CD14-positive monocyte (primary cell): Measurements from ENCODE around the gene ERO1B. TPM values are rescaled to one million over a fixed set of nuclear protein-coding genes. Genes with fewer than 3 reads are reported as not detected.

ENCODE experiments used
- DNase-seq, 3 donors: peaks; one replicate each; pipeline ENCODE4 v3.0.0-alpha.2; 2011 to 2022
- H2AFZ ChIP-seq: 2 replicates; pipeline ENCODE4 v1.6.0; 2012; ENCODE audit warnings: mild to moderate bottlenecking, low read depth, low read length, inconsistent platforms; ENCODE audit not compliant: insufficient read depth, poor library complexity, severe bottlenecking
- H3K27ac ChIP-seq, 2 donors: 1 replicate in 1 of 2; 2 replicates in 1 of 2; pipeline ENCODE4 v1.5.1; 2012 to 2013; ENCODE audit warnings: low read length in 2 of 2, control low read depth in 1 of 2, inconsistent platforms in 1 of 2, low read depth in 1 of 2, mild to moderate bottlenecking in 1 of 2
- H3K27me3 ChIP-seq, 2 donors: one replicate each; pipeline versions ENCODE4 v1.6.0 to v1.6.1; 2011 to 2013; ENCODE audit warnings: low read length in 2 of 2; ENCODE audit not compliant: control insufficient read depth in 2 of 2, insufficient read depth in 2 of 2
- H3K36me3 ChIP-seq, 2 donors: replicated peaks in 1 of 2; 1 replicate in 1 of 2; 2 replicates in 1 of 2; pipeline versions ENCODE4 v1.5.1 to v1.6.1; 2012 to 2013; ENCODE audit warnings: low read length in 2 of 2, control low read depth in 1 of 2, inconsistent platforms in 1 of 2, mild to moderate bottlenecking in 1 of 2; ENCODE audit not compliant: insufficient read depth in 2 of 2, control insufficient read depth in 1 of 2
- H3K4me1 ChIP-seq, 2 donors: 1 replicate in 1 of 2; 2 replicates in 1 of 2; pipeline versions ENCODE4 v1.5.1 to v1.6.1; 2012 to 2013; ENCODE audit warnings: low read length in 2 of 2, control low read depth in 1 of 2, inconsistent platforms in 1 of 2, mild to moderate bottlenecking in 1 of 2, moderate library complexity in 1 of 2; ENCODE audit not compliant: insufficient read depth in 2 of 2, control insufficient read depth in 1 of 2
- H3K4me2 ChIP-seq: replicated peaks from 2 replicates; pipeline ENCODE3; 2012; ENCODE audit warnings: low read length, moderate library complexity, mild to moderate bottlenecking; ENCODE audit not compliant: poor library complexity, severe bottlenecking; ENCODE audit errors: extremely low read depth
- H3K4me3 ChIP-seq, 3 experiments: fragments of 200-600 bp in 1 of 3; sonication (generic) in 1 of 3; replicated peaks in 1 of 3; 1 replicate in 2 of 3; 2 replicates in 1 of 3; pipeline ENCODE4 v1.5.1; 2011 to 2013; ENCODE audit warnings: low read length in 3 of 3, mild to moderate bottlenecking in 3 of 3, control low read depth in 2 of 3, low read depth in 2 of 3, inconsistent platforms in 1 of 3, moderate library complexity in 1 of 3
- H3K79me2 ChIP-seq: 2 replicates; pipeline ENCODE4 v1.6.0; 2012; ENCODE audit warnings: mild to moderate bottlenecking, control low read depth, inconsistent platforms, low read length, moderate library complexity; ENCODE audit not compliant: insufficient read depth
- H3K9ac ChIP-seq: 2 replicates; pipeline ENCODE4 v1.6.0; 2017; ENCODE audit warnings: low read length, mild to moderate bottlenecking; ENCODE audit not compliant: insufficient read depth, poor library complexity, severe bottlenecking
- H3K9me3 ChIP-seq, 2 donors: replicated peaks in 1 of 2; 1 replicate in 1 of 2; 2 replicates in 1 of 2; pipeline versions ENCODE4 v1.5.1 to v1.6.1; 2012 to 2013; ENCODE audit warnings: low read length in 2 of 2, control low read depth in 1 of 2; ENCODE audit not compliant: control insufficient read depth in 1 of 2, insufficient read depth in 1 of 2
- H4K20me1 ChIP-seq: 2 replicates; pipeline ENCODE4 v1.6.0; 2012; ENCODE audit warnings: mild to moderate bottlenecking, low read length, control low read depth, moderate library complexity; ENCODE audit not compliant: insufficient read depth
- H3K27ac Mint-ChIP-seq, 7 donors: one replicate each; pipeline ENCODE4 v1.8.0; 2020; ENCODE audit warnings: mild to moderate bottlenecking in 7 of 7, mixed read lengths in 7 of 7, moderate library complexity in 6 of 7, inconsistent platforms in 2 of 7
- H3K27me3 Mint-ChIP-seq, 3 donors: one replicate each; pipeline ENCODE4 v1.8.0; 2021 to 2022; ENCODE audit warnings: low read depth in 3 of 3, mild to moderate bottlenecking in 3 of 3, mixed read lengths in 3 of 3, moderate library complexity in 3 of 3, inconsistent platforms in 1 of 3
- H3K36me3 Mint-ChIP-seq, 2 donors: one replicate each; pipeline ENCODE4 v1.8.0; 2020; ENCODE audit warnings: mixed read lengths in 2 of 2, inconsistent platforms in 1 of 2, mild to moderate bottlenecking in 1 of 2
- H3K4me1 Mint-ChIP-seq: one replicate; pipeline ENCODE4 v1.8.0; 2020; ENCODE audit warnings: mild to moderate bottlenecking, mixed read lengths
- H3K4me3 Mint-ChIP-seq, 2 donors: one replicate each; pipeline ENCODE4 v1.8.0; 2020; ENCODE audit warnings: mild to moderate bottlenecking in 2 of 2, mixed read lengths in 2 of 2, moderate library complexity in 1 of 2
- H3K9me3 Mint-ChIP-seq, 7 donors: one replicate each; pipeline ENCODE4 v1.8.0; 2020 to 2022; ENCODE audit warnings: mixed read lengths in 7 of 7, mild to moderate bottlenecking in 6 of 7, moderate library complexity in 6 of 7, inconsistent platforms in 2 of 7
- WGBS: methylation state at CpG from one replicate; pipeline ENCODE4 v1.1.5; 2013; ENCODE audit warnings: missing lambda C conversion rate; ENCODE audit not compliant: insufficient coverage; 5-methylcytosine and 5-hydroxymethylcytosine counted together
- intact Hi-C, 2 donors: fragments of 100-400 bp; cut with micrococcal nuclease; formaldehyde crosslinking; loops; one replicate each; pipeline versions ENCODE4 v1.15.0 to v1.15.1; 2023
- polyA plus RNA-seq, 3 donors: library from polyadenylated mRNA; depleted of rRNA in 1 of 3; unstranded in 2 of 3; stranded (reverse) in 1 of 3; fragments of 300-500 nt in 2 of 3; fragments of >200 nt in 1 of 3; fragmentation: Illumina TruSeq in 2 of 3; gene quantifications; 1 replicate in 2 of 3; 2 replicates in 1 of 3; pipeline ENCODE4 v1.2.3, GENCODE V29; 2012 to 2021
- TF ChIP-seq, protein P1 (sequence below): fragments of 200-600 bp; IDR thresholded peaks from one replicate; pipeline ENCODE4 v1.8.0; 2022; ENCODE audit warnings: antibody characterized with exemption, mild to moderate bottlenecking

ERO1B gene
- polyA plus RNA-seq, 3 donors: 2.7 to 4.2 (median 3.2) TPM

GRCh38 chr1:236167578-236167977 is 114.2 kb downstream of the ERO1B start:
- peaks cover 0 to 6% of the 10 kb centered on the region in 2 donors for H3K36me3 ChIP-seq
- no peak overlapping the region for H3K4me2 ChIP-seq
- no peaks in the 10 kb centered on the region for H3K79me2 ChIP-seq
- H3K27ac ChIP-seq: no peak overlapping the region
- H3K4me3 ChIP-seq: no peak overlapping the region
- TF ChIP-seq, protein P1, sequence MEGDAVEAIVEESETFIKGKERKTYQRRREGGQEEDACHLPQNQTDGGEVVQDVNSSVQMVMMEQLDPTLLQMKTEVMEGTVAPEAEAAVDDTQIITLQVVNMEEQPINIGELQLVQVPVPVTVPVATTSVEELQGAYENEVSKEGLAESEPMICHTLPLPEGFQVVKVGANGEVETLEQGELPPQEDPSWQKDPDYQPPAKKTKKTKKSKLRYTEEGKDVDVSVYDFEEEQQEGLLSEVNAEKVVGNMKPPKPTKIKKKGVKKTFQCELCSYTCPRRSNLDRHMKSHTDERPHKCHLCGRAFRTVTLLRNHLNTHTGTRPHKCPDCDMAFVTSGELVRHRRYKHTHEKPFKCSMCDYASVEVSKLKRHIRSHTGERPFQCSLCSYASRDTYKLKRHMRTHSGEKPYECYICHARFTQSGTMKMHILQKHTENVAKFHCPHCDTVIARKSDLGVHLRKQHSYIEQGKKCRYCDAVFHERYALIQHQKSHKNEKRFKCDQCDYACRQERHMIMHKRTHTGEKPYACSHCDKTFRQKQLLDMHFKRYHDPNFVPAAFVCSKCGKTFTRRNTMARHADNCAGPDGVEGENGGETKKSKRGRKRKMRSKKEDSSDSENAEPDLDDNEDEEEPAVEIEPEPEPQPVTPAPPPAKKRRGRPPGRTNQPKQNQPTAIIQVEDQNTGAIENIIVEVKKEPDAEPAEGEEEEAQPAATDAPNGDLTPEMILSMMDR: no peak
- H4K20me1 ChIP-seq: peaks cover 29% of the 10 kb centered on the region
- no peaks in the 10 kb centered on the region for H3K27me3 ChIP-seq
- intact Hi-C loops: no loop called here
- H3K4me1 ChIP-seq: peaks cover 4 to 6% of the 10 kb centered on the region in 2 donors
- no peak for DNase-seq
- peaks cover 4 to 12% (median 8%) of the 10 kb centered on the region in 7 donors for H3K9me3 Mint-ChIP-seq
- peaks cover 0 to 4% of the 10 kb centered on the region in 2 donors for H3K9me3 ChIP-seq
- peaks cover 18 to 34% of the 10 kb centered on the region in 2 donors for H3K36me3 Mint-ChIP-seq
- 100% methylated on average over 2 of the region's 4 CpGs for WGBS
- peaks cover 12% of the 10 kb centered on the region for H3K4me1 Mint-ChIP-seq
- no peak overlapping the region for H2AFZ ChIP-seq
- H3K27ac Mint-ChIP-seq: peak overlapping the region in 2 of 7 donors; percentile 33 to 70
- H3K4me3 Mint-ChIP-seq: no peak overlapping the region
- no peak overlapping the region for H3K9ac ChIP-seq
- H3K27me3 Mint-ChIP-seq: peaks cover 0 to 2% (median 0%) of the 10 kb centered on the region in 3 donors

GRCh38 chr1:236167154-236167553 is 114.6 kb downstream of the ERO1B start:
- Histone ChIP-seq H3K36me3 (peaks cover 0 to 6% of the 10 kb centered on the region in 2 donors), H3K4me2 (no peak overlapping the region), H3K27ac (no peak overlapping the region), H2AFZ (no peak overlapping the region), H4K20me1 (peaks cover 29% of the 10 kb centered on the region), H3K4me1 (peaks cover 4 to 6% of the 10 kb centered on the region in 2 donors), H3K79me2 (no peaks in the 10 kb centered on the region), H3K9me3 (peaks cover 4 to 9% of the 10 kb centered on the region in 2 donors), H3K27me3 (no peaks in the 10 kb centered on the region), H3K9ac (no peak overlapping the region), H3K4me3 (no peak overlapping the region)
- TF ChIP-seq, protein P1: no peak
- no peak for DNase-seq
- no peak overlapping the region for H3K4me3 Mint-ChIP-seq
- peaks cover 5 to 16% (median 13%) of the 10 kb centered on the region in 7 donors for H3K9me3 Mint-ChIP-seq
- intact Hi-C loops: no loop called here
- H3K27ac Mint-ChIP-seq: peak overlapping the region in 1 of 7 donors; percentile 12
- peaks cover 18 to 34% of the 10 kb centered on the region in 2 donors for H3K36me3 Mint-ChIP-seq
- 98% methylated on average over 5 of the region's 7 CpGs for WGBS
- H3K4me1 Mint-ChIP-seq: peaks cover 12% of the 10 kb centered on the region
- H3K27me3 Mint-ChIP-seq: peaks cover 0 to 2% (median 0%) of the 10 kb centered on the region in 3 donors
